GM18505 (cell line): Measurements from ENCODE around the gene ANKRD62.
"Not testable (repeated sequence)": the region's sequence is repeated elsewhere in the genome, so short reads cannot be mapped to it uniquely, and the experiment has no call there.

ENCODE experiments used
- ATAC-seq: cut with Tn5 transposase; IDR thresholded peaks from one replicate; pipeline ENCODE4 v1.9.1; 2021; ENCODE audit not compliant: unreplicated experiment
- POLR2A ChIP-seq: IDR thresholded peaks from 4 replicates; pipeline ENCODE4 v1.6.1; 2011; ENCODE audit warnings: borderline replicate concordance; ENCODE audit not compliant: insufficient read depth, insufficient read length; ENCODE audit errors: extremely low read depth

The ANKRD62 gene

GRCh38 chr18:12076424-12077140 lies 17.1 kb upstream of the ANKRD62 start:
- TF ChIP-seq POLR2A: no peak
- ATAC-seq: no peak

GRCh38 chr18:12077994-12078393 lies 15.6 kb upstream of the ANKRD62 start:
- ATAC-seq: not testable (repeated sequence)

DNA sequence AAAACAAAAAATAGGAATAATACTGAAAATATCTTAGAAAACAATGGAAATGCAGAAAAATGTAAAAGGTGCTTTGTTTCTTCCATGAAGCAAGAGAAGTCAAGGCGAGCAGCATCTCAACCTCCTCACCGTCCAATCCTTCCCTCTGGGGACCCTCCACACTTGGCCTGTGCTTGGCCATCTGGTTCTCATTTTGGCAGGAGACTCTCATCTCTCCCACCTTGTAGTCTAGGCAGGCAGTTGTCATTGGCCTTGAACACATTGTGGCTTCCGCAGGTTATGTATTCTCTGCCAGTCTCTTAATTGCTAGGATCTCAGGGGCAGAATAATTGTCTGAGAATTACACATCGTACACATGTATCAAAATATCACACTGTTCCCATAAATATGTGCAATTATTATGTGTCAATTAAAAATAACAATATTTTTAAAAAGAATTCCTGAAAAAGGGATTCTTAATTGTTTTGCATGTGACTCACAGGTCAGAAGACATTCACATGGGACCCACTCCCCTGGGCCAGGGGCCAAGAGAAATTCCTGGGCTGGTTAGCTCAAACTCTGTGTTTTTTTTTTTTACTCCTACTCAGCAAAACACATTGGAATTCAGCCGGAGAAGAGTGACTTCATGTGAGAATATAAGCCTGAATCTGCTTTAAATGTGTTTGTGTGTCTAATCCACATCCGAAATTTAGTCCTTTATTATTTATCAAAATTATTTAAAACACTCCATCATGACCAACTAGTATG lies 14.0 kb upstream of the ANKRD62 start:
- TF ChIP-seq POLR2A: no peak
- ATAC-seq: no peak

- no peak for ATAC-seq
- TF ChIP-seq POLR2A: no peak
Measured at GRCh38 chr18:12085136-12085535, 8.5 kb upstream of the ANKRD62 start.

- ATAC-seq: no peak
- TF ChIP-seq POLR2A: no peak
Measured at GRCh38 chr18:12085786-12086185, 7.9 kb upstream of the ANKRD62 start.

DNA sequence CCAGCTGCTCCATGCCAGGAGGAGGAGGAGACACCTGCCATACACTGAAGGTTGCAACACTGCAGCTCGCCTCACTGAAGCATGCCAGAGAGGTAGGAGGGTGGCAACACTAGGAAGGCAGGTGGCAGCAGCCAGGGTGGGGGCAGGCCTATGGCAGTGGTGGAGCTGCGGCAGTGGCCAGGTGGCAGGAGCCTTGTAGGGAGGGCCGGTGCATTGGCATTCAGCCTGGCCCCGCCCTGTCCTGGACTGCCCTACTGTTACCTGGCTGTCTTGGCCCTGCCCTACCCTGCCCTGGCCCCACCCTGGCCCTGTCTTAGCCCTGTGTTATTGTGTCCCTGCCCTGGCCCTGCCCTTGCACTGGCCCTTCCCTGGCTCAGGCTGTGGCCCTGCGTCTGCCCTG lies 7.4 kb upstream of the ANKRD62 start:
- no peak for ATAC-seq
- TF ChIP-seq POLR2A: no peak

DNA sequence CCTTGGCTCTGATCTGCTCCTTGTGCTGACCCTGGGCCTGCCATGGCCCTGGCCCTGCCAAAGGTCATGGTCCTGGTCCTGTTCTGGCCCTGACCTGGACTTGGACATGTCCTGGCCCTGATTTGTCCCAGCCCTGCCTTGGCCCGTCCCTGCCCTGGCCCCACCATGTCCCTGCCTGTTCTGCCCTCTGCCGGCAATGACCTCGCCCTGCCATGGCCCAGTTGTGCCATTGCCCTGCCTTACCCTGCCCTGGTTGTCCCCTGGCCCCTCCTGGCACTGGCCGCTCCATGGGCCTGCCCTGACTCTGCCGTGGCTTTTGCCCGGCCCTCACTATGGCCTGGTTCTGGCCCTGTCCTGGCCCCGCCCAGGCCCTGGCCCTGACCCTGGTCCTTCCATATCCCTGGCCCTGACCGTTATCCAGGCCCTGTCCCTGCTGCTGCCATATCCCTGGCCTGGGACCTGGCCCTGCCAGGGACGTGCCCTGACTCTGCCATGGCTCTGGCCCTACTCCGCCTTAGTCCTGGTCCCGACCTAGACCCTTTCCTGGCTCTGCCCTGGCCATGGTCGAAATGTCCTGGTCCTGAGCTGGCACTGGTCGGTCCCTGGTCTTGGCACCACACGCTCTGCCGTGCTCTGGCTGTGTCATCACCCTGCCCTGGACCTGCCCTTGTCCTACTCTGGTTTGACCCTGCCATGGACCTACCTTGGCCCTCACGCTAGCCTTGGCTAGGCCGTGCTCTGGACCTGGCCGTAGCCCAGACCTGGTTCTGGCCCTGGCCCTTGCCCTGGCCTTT lies 6.8 kb upstream of the ANKRD62 start:
- no peak for ATAC-seq
- no peak for TF ChIP-seq POLR2A

DNA sequence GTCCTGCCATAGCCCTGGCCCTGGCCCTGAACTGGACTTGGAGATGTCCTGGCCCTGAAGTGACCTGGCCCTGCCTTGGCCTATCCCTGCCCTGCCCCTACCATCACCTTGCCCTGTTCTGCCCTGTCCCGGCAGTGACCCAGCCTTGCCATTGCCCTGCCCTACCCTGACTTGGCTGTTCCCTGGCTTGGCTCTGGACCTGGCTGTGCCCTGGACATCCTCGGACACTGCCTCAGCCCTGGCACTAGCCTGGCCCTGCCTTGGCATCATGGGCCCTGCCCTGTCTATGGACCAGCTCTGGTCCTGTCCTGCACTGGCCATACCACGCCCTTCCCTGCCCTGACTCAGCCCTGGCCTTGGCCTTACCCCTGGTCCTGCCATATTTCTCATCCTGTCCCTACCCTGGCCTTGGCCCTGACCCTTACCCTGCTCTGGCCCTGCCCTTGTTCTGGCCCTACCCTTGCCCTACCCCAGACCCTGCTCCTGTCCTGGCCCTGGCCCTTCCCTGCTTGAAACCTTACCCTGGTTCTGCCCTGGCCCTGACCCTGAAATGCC lies 6.1 kb upstream of the ANKRD62 start:
- TF ChIP-seq POLR2A: no peak
- ATAC-seq: no peak

- no peak for ATAC-seq
- no peak for TF ChIP-seq POLR2A
Measured at GRCh38 chr18:12088096-12088495, 5.5 kb upstream of the ANKRD62 start.

- no peak for TF ChIP-seq POLR2A
- ATAC-seq: no peak
Measured at GRCh38 chr18:12088731-12089375, 4.8 kb upstream of the ANKRD62 start.

DNA sequence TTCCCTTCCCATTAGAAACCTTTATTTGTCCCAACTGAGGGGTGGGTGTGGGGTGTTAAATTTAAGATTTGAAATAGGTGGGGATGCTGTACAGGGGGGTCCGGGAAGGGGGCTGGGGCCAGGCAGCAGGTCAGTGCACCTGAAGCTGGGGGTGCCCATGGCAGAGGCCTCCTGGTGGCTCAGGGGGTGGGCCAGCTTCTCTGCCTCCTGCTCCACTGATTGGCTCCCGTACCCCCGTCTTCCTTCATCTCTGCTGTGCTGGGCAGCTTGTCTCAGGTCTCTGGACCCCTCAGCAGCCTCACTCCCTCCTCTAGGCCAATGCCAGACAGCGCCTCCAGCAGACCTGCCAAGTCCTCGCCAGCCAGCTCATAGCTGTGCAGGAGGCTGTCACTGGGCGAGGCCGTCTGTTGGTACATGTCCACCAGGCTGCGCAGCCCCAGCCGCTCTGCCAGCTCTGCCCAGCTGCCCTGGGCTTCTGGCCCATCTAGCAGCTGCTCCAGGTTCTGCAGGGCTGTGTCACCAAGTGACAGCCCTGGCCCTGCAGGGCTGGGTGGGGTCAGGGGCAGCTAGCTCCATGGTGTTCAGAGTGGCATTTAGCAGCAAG lies 2.0 kb upstream of the ANKRD62 start:
- ATAC-seq: no peak

GRCh38 chr18:12092398-12093229 lies 1.0 kb upstream of the ANKRD62 start:
- no peak for TF ChIP-seq POLR2A
- ATAC-seq: no peak

More for the DNA sequence above, 2.0 kb upstream of the ANKRD62 start:
- TF ChIP-seq POLR2A: no peak
